ENCODE measurements around the gene PDZRN4. TPM values are rescaled to one million over a fixed set of nuclear protein-coding genes. Genes with fewer than 3 reads are reported as not detected.

The PDZRN4 gene
- polyA plus RNA-seq, 3 donors = not detected

DNA sequence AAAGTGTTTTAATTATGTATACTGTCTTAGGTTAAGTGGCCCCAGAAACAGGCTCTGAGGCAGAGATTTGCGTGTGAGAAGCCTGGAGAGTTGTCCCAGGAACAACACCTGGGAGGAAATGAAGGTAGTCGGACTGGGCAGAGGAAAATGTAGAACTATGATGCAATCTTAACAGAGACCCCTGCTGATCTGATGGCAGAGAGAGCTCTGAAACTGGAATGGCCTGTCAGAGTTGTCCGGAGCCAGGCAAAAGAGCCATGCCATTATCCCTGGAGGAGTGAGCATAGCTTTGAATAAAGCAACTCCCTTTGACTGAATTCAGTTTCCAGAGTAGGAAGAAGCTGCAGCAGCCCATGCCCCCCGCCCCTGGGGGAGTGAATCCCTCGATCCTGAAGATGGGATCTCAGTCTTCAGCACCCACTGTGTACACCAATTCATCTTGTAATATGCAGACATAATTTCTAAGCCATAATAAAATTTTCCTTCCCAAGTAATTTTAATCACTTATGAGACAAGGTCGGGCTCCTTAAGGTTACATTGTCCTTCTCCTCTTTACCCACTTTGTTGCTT lies 264.8 kb downstream of the PDZRN4 start:
- TF ChIP-seq, protein P1, sequence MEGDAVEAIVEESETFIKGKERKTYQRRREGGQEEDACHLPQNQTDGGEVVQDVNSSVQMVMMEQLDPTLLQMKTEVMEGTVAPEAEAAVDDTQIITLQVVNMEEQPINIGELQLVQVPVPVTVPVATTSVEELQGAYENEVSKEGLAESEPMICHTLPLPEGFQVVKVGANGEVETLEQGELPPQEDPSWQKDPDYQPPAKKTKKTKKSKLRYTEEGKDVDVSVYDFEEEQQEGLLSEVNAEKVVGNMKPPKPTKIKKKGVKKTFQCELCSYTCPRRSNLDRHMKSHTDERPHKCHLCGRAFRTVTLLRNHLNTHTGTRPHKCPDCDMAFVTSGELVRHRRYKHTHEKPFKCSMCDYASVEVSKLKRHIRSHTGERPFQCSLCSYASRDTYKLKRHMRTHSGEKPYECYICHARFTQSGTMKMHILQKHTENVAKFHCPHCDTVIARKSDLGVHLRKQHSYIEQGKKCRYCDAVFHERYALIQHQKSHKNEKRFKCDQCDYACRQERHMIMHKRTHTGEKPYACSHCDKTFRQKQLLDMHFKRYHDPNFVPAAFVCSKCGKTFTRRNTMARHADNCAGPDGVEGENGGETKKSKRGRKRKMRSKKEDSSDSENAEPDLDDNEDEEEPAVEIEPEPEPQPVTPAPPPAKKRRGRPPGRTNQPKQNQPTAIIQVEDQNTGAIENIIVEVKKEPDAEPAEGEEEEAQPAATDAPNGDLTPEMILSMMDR (IDR thresholded peaks at IDR 0.05) = no peak
- Histone ChIP-seq H3K36me3 (replicated peaks in 1 of 2; ENCODE audit: control insufficient read depth in 1 of 2, insufficient read depth in 2 of 2, low read length in 2 of 2) (no peaks in the 10 kb centered on the region), H3K27ac (ENCODE audit: low read depth in 1 of 2, low read length in 2 of 2) (no peak overlapping the region), H3K4me2 (replicated peaks; ENCODE audit: extremely low read depth, low read length, poor library complexity, severe bottlenecking) (no peak overlapping the region), H3K9me3 (replicated peaks in 1 of 2; ENCODE audit: control insufficient read depth in 1 of 2, insufficient read depth in 1 of 2, low read length in 2 of 2) (no peaks in the 10 kb centered on the region), H4K20me1 (ENCODE audit: insufficient read depth, low read length) (no peaks in the 10 kb centered on the region), H3K79me2 (ENCODE audit: insufficient read depth, low read length) (no peaks in the 10 kb centered on the region), H2AFZ (ENCODE audit: insufficient read depth, low read depth, low read length, poor library complexity, severe bottlenecking) (no peak overlapping the region), H3K4me1 (ENCODE audit: control insufficient read depth in 1 of 2, insufficient read depth in 2 of 2, low read length in 2 of 2) (no peaks in the 10 kb centered on the region), H3K4me3 (replicated peaks in 1 of 3; ENCODE audit: low read depth in 2 of 3, low read length in 3 of 3) (no peak overlapping the region), H3K9ac (ENCODE audit: insufficient read depth, low read length, poor library complexity, severe bottlenecking) (no peak overlapping the region), H3K27me3 (ENCODE audit: control insufficient read depth in 2 of 2, insufficient read depth in 2 of 2, low read length in 2 of 2) (no peaks in the 10 kb centered on the region)
- Mint-ChIP-seq H3K27ac (no peak overlapping the region), H3K4me1 (no peaks in the 10 kb centered on the region), H3K36me3 (no peaks in the 10 kb centered on the region), H3K9me3 (peaks cover 0 to 3% (median 2%) of the 10 kb centered on the region in 7 donors), H3K4me3 (no peak overlapping the region), H3K27me3 (ENCODE audit: low read depth in 3 of 3) (no peaks in the 10 kb centered on the region)
- no peak for DNase-seq
- intact Hi-C loops (cut with micrococcal nuclease) = no loop called here
- WGBS (ENCODE audit: insufficient coverage) = 50% methylated on average over 1 of the region's 6 CpGs

DNA sequence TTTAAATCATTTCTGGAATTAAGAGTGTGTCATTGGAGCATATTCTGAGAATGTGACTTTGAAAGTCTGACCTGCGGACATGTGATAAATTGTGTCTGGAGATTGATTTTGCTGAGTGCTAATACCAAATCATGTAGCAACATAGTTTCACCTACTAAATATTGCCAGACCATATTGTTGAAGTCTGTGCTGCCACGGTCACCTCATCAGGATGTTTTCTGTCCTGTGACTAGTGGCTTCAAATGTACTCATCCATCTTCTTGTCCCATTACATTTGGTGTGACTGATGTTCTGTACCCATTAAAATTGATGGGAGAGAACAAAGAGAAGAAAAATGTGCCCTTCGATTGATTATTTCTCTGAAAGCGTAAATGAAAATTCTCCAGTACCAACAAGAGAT lies 265.3 kb downstream of the PDZRN4 start:
- no CpG with 5 or more reads among the region's 4 CpGs for WGBS (ENCODE audit: insufficient coverage)
- H3K36me3 Mint-ChIP-seq = no peaks in the 10 kb centered on the region
- no peaks in the 10 kb centered on the region for H3K36me3 ChIP-seq (replicated peaks in 1 of 2; ENCODE audit: control insufficient read depth in 1 of 2, insufficient read depth in 2 of 2, low read length in 2 of 2)
- DNase-seq = no peak
- no peak overlapping the region for H3K4me3 ChIP-seq (replicated peaks in 1 of 3; ENCODE audit: low read depth in 2 of 3, low read length in 3 of 3)
- H3K27ac ChIP-seq (ENCODE audit: low read depth in 1 of 2, low read length in 2 of 2) = no peak overlapping the region
- no peaks in the 10 kb centered on the region for H3K4me1 ChIP-seq (ENCODE audit: control insufficient read depth in 1 of 2, insufficient read depth in 2 of 2, low read length in 2 of 2)
- no peaks in the 10 kb centered on the region for H3K79me2 ChIP-seq (ENCODE audit: insufficient read depth, low read length)
- no peak overlapping the region for H3K4me2 ChIP-seq (replicated peaks; ENCODE audit: extremely low read depth, low read length, poor library complexity, severe bottlenecking)
- intact Hi-C loops (cut with micrococcal nuclease) = no loop called here
- H3K27ac Mint-ChIP-seq = no peak overlapping the region
- no peaks in the 10 kb centered on the region for H3K27me3 ChIP-seq (ENCODE audit: control insufficient read depth in 2 of 2, insufficient read depth in 2 of 2, low read length in 2 of 2)
- TF ChIP-seq, protein P1 (IDR thresholded peaks at IDR 0.05) = no peak
- no peaks in the 10 kb centered on the region for H3K27me3 Mint-ChIP-seq (ENCODE audit: low read depth in 3 of 3)
- peaks cover 0 to 3% (median 2%) of the 10 kb centered on the region in 7 donors for H3K9me3 Mint-ChIP-seq
- H3K4me3 Mint-ChIP-seq = no peak overlapping the region
- H3K9ac ChIP-seq (ENCODE audit: insufficient read depth, low read length, poor library complexity, severe bottlenecking) = no peak overlapping the region
- no peak overlapping the region for H2AFZ ChIP-seq (ENCODE audit: insufficient read depth, low read depth, low read length, poor library complexity, severe bottlenecking)
- no peaks in the 10 kb centered on the region for H4K20me1 ChIP-seq (ENCODE audit: insufficient read depth, low read length)
- no peaks in the 10 kb centered on the region for H3K9me3 ChIP-seq (replicated peaks in 1 of 2; ENCODE audit: control insufficient read depth in 1 of 2, insufficient read depth in 1 of 2, low read length in 2 of 2)
- no peaks in the 10 kb centered on the region for H3K4me1 Mint-ChIP-seq

Measured in CD14-positive monocyte (primary cell).